Endodermal cell (in vitro differentiated cells): ENCODE results near the gene HSD17B12. TPM values are rescaled to one million over a fixed set of nuclear protein-coding genes. Genes with fewer than 3 reads are reported as not detected.

Experiments used
- DNase-seq: peaks from one replicate; pipeline ENCODE4 v3.0.0-alpha.2; 2017
- H3K27ac ChIP-seq: 2 replicates; pipeline ENCODE4 v1.5.1; 2013; ENCODE audit warnings: mild to moderate bottlenecking, low read depth, low read length, moderate library complexity
- H3K27me3 ChIP-seq: 2 replicates; pipeline ENCODE4 v1.6.1; 2013; ENCODE audit warnings: mild to moderate bottlenecking, low read length, moderate library complexity; ENCODE audit not compliant: insufficient read depth, control insufficient read depth, poor library complexity, severe bottlenecking
- H3K36me3 ChIP-seq: 2 replicates; pipeline ENCODE4 v1.7.0; 2013; ENCODE audit warnings: mild to moderate bottlenecking, low read length, moderate library complexity; ENCODE audit not compliant: control insufficient read depth, insufficient read depth
- H3K4me1 ChIP-seq: one replicate; pipeline ENCODE4 v1.7.0; 2013; ENCODE audit warnings: low read length; ENCODE audit not compliant: control insufficient read depth, insufficient read depth
- H3K4me3 ChIP-seq: 2 replicates; pipeline ENCODE4 v1.5.1; 2013; ENCODE audit warnings: mild to moderate bottlenecking, low read length, moderate library complexity
- H3K9ac ChIP-seq: 2 replicates; pipeline ENCODE4 v1.6.1; 2013; ENCODE audit warnings: mild to moderate bottlenecking, low read length, moderate library complexity; ENCODE audit not compliant: poor library complexity, severe bottlenecking; ENCODE audit errors: extremely low read depth
- H3K9me3 ChIP-seq: 2 replicates; pipeline ENCODE4 v1.6.1; 2013; ENCODE audit warnings: mild to moderate bottlenecking, low read length, moderate library complexity; ENCODE audit not compliant: control insufficient read depth
- H3K27ac Mint-ChIP-seq: 2 replicates; pipeline ENCODE4 v1.8.0; 2020; ENCODE audit warnings: mixed read lengths
- H3K27me3 Mint-ChIP-seq: 2 replicates; pipeline ENCODE4 v1.8.0; 2021; ENCODE audit warnings: mild to moderate bottlenecking, mixed read lengths; ENCODE audit not compliant: insufficient read depth
- H3K36me3 Mint-ChIP-seq: 2 replicates; pipeline ENCODE4 v1.8.0; 2020; ENCODE audit warnings: low read depth, mixed read lengths
- H3K4me1 Mint-ChIP-seq: 2 replicates; pipeline ENCODE4 v1.8.0; 2020; ENCODE audit warnings: mixed read lengths
- H3K4me3 Mint-ChIP-seq: 2 replicates; pipeline ENCODE4 v1.8.0; 2020; ENCODE audit warnings: mild to moderate bottlenecking, moderate library complexity, mixed read lengths
- H3K9me3 Mint-ChIP-seq: 2 replicates; pipeline ENCODE4 v1.8.0; 2020; ENCODE audit warnings: mild to moderate bottlenecking, mixed read lengths
- CTCF ChIP-seq: fragments of 200-600 bp; sonication (generic); conservative IDR thresholded peaks from 2 replicates; pipeline ENCODE4 v1.5.0; 2021; ENCODE audit warnings: antibody characterized with exemption, mild to moderate bottlenecking
- WGBS, 2 experiments: methylation state at CpG; one replicate each; pipeline versions ENCODE4 v1.1.5 to v1.1.7; 2013; ENCODE audit warnings: missing lambda C conversion rate in 2 of 2, mixed read lengths in 1 of 2; ENCODE audit not compliant: insufficient coverage in 1 of 2, insufficient read length in 1 of 2; 5-methylcytosine and 5-hydroxymethylcytosine counted together
- total RNA-seq, 2 donors: library from RNA; stranded (reverse); fragmentation: NEBNext Ultra II Directional in 1 of 2; extraction: Animal tissue kit (Norgen Biotek cat#: 25700) in 1 of 2; gene quantifications; 2 replicates in 1 of 2; 3 replicates in 1 of 2; pipeline ENCODE4 v1.2.1, GENCODE V29; 2021

HSD17B12 gene
- total RNA-seq, 2 donors from 2014 or later: 109 to 138 TPM

- H3K27me3 ChIP-seq: peaks cover 94% of the 10 kb centered on the region
- H3K9me3 ChIP-seq: no peaks in the 10 kb centered on the region
- H3K36me3 ChIP-seq: no peaks in the 10 kb centered on the region
- no peak for DNase-seq
- Mint-ChIP-seq H3K4me3 (no peak overlapping the region), H3K9me3 (peaks cover 1% of the 10 kb centered on the region), H3K36me3 (no peaks in the 10 kb centered on the region), H3K4me1 (no peaks in the 10 kb centered on the region), H3K27me3 (peaks cover 91% of the 10 kb centered on the region), H3K27ac (no peak overlapping the region)
- no peak overlapping the region for H3K27ac ChIP-seq
- H3K4me1 ChIP-seq: no peaks in the 10 kb centered on the region
- no peak overlapping the region for H3K4me3 ChIP-seq
- H3K9ac ChIP-seq: no peak overlapping the region
- TF ChIP-seq CTCF: no peak
- WGBS, 2 experiments: 71 to 79% methylated on average over 4 to 7 of the region's 7 CpGs
Observed at GRCh38 chr11:43872995-43873394, 192.5 kb downstream of the HSD17B12 start.

DNA sequence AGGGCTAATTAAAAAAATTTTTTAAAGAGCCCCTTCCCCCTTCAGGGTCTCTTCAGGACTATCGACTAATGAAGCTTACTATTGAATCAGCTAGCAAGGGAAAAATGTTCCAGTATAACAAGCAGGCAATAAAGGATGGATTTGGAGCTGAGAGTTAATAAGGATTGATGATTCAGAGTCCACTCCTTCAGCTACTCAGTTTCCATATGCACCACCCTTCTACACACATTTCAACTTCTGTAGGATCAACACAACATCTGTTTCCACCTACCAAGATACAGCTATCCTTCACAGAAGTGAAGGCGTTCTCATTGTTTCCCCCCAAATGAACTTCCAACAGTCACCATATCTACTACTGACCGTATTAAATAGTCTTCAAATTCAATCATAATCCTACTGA is 193.5 kb downstream of the HSD17B12 start:
- no peaks in the 10 kb centered on the region for H3K4me1 Mint-ChIP-seq
- Histone ChIP-seq H3K27me3 (peaks cover 96% of the 10 kb centered on the region), H3K4me1 (no peaks in the 10 kb centered on the region), H3K27ac (no peak overlapping the region), H3K9ac (no peak overlapping the region), H3K4me3 (no peak overlapping the region), H3K36me3 (no peaks in the 10 kb centered on the region), H3K9me3 (no peaks in the 10 kb centered on the region)
- H3K4me3 Mint-ChIP-seq: no peak overlapping the region
- H3K9me3 Mint-ChIP-seq: peaks cover 1% of the 10 kb centered on the region
- WGBS, 2 experiments: 90 to 100% methylated on average over 2 to 3 of the region's 3 CpGs
- H3K36me3 Mint-ChIP-seq: no peaks in the 10 kb centered on the region
- no peak overlapping the region for H3K27ac Mint-ChIP-seq
- TF ChIP-seq CTCF: no peak
- peaks cover 92% of the 10 kb centered on the region for H3K27me3 Mint-ChIP-seq
- no peak for DNase-seq

DNA sequence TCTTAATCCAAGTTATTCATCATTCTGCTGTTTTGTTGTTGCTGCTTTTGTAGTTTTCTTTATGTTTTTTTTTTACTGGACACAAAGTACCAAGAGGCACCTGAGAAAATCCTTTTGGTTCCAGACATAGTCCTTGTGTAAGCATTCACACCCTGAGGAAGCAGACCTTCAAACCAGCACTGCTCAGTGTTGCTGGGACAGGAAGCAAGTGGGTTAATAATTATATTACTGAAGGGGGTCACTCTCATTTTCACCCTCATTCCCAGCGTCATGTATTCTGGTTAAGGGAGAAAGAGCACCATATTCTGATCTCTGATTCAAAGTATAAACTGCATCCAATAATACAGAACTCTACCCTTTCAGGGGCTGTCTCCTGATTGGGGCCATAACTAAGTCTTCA is 194.2 kb downstream of the HSD17B12 start:
- Histone ChIP-seq H3K27me3 (peaks cover 96% of the 10 kb centered on the region), H3K9me3 (peaks cover 3% of the 10 kb centered on the region), H3K27ac (no peak overlapping the region), H3K36me3 (no peaks in the 10 kb centered on the region), H3K9ac (no peak overlapping the region), H3K4me1 (no peaks in the 10 kb centered on the region), H3K4me3 (no peak overlapping the region)
- no peak overlapping the region for H3K4me3 Mint-ChIP-seq
- H3K27ac Mint-ChIP-seq: no peak overlapping the region
- peaks cover 6% of the 10 kb centered on the region for H3K9me3 Mint-ChIP-seq
- no peak for DNase-seq
- peaks cover 92% of the 10 kb centered on the region for H3K27me3 Mint-ChIP-seq
- H3K36me3 Mint-ChIP-seq: no peaks in the 10 kb centered on the region
- no peaks in the 10 kb centered on the region for H3K4me1 Mint-ChIP-seq
- no peak for TF ChIP-seq CTCF
- WGBS, 2 experiments: 86% methylated on average over 1 of the region's 1 CpG; no CpG with 5 or more reads in 1 of the 2 experiments
